ENCODE measurements around the gene RBM19.
"Not testable (repeated sequence)": the region's sequence is repeated elsewhere in the genome, so short reads cannot be mapped to it uniquely, and the experiment has no call there.

RBM19 gene

GRCh38 chr12:113826805-113827538 lies 139.2 kb downstream of the RBM19 start:
- no peak for FAIRE-seq

GRCh38 chr12:113825705-113826104 lies 140.4 kb downstream of the RBM19 start:
- no peak for FAIRE-seq

- no peak for FAIRE-seq
Observed at GRCh38 chr12:113823816-113824215, 142.3 kb downstream of the RBM19 start.

- FAIRE-seq, result no peak
Observed at GRCh38 chr12:113823016-113823415, 143.1 kb downstream of the RBM19 start.

- no peak for FAIRE-seq
Observed at GRCh38 chr12:113820842-113821241, 145.3 kb downstream of the RBM19 start.

GRCh38 chr12:113820309-113820708 lies 145.8 kb downstream of the RBM19 start:
- FAIRE-seq, result no peak

GRCh38 chr12:113819495-113819894 lies 146.6 kb downstream of the RBM19 start:
- FAIRE-seq, result no peak

- FAIRE-seq, result no peak
Observed at GRCh38 chr12:113818833-113819232, 147.3 kb downstream of the RBM19 start.

- FAIRE-seq, result no peak
Observed at GRCh38 chr12:113818283-113818682, 147.8 kb downstream of the RBM19 start.

GRCh38 chr12:113816866-113817265 lies 149.3 kb downstream of the RBM19 start:
- no peak for FAIRE-seq

- FAIRE-seq, result no peak
Observed at GRCh38 chr12:113815031-113815430, 151.1 kb downstream of the RBM19 start.

GRCh38 chr12:113813229-113813541 lies 152.9 kb downstream of the RBM19 start:
- FAIRE-seq, result no peak

GRCh38 chr12:113812411-113813228 lies 153.5 kb downstream of the RBM19 start:
- FAIRE-seq, result no peak

- FAIRE-seq, result not testable (repeated sequence)
Observed at GRCh38 chr12:113809462-113810220, 156.5 kb downstream of the RBM19 start.

GRCh38 chr12:113808095-113808951 lies 157.8 kb downstream of the RBM19 start:
- FAIRE-seq, result no peak

- FAIRE-seq, result no peak
Observed at GRCh38 chr12:113805673-113806072, 160.5 kb downstream of the RBM19 start.

GRCh38 chr12:113804961-113805600 lies 161.0 kb downstream of the RBM19 start:
- no peak for FAIRE-seq

GRCh38 chr12:113803759-113804140 lies 162.4 kb downstream of the RBM19 start:
- no peak for FAIRE-seq

- FAIRE-seq, result no peak
Observed at GRCh38 chr12:113802966-113803758, 163.0 kb downstream of the RBM19 start.

- no peak for FAIRE-seq
Observed at GRCh38 chr12:113802000-113802749, 163.9 kb downstream of the RBM19 start.

Data from endometrium (tissue), 2 donors.